ENCODE measurements around the gene CAPN5. TPM values are rescaled to one million over a fixed set of nuclear protein-coding genes. Genes with fewer than 3 reads are reported as not detected.

The CAPN5 gene
- total and polyA plus RNA-seq, 2 of the 13 experiments (the other 11 are each of a cell fraction or from before 2014, with no cell fraction given), result 0.27 to 1.2 TPM

DNA sequence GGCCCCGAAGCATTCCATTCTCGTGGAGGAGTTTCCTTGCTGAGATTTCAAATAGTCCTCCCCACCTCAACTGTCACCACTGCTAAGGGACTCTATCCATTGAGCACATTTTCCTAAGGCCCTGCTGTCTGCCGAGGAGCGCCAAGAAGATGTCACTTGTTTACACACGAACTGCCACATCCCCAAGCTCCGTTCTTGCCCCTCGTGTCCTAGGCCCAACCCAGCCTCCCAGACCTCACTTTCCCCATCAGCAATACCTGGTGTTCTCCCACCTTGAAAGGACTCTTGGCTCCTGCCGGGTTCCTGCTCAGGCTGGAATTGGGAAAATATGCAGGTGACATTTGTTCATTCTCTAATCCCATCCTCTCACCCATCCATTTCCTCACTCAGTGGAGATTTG lies 57.3 kb downstream of the CAPN5 start:
- Histone ChIP-seq H3K9me3 (ENCODE audit: low read length) (no peaks in the 10 kb centered on the region), H3K4me1 (ENCODE audit: insufficient read depth, low read length) (peaks cover 25% of the 10 kb centered on the region), H3K4me2 (ENCODE audit: low read depth, low read length) (no peak overlapping the region), H3K9ac (ENCODE audit: insufficient read depth, low read depth, low read length) (no peak overlapping the region), H4K20me1 (ENCODE audit: insufficient read depth, low read length) (no peaks in the 10 kb centered on the region), H3K79me2 (ENCODE audit: insufficient read depth, low read length) (no peaks in the 10 kb centered on the region), H3K36me3 (replicated peaks in 1 of 2; ENCODE audit: control insufficient read depth in 1 of 2, insufficient read depth in 2 of 2, low read length in 2 of 2) (no peaks in the 10 kb centered on the region), H3K4me3 (replicated peaks in 1 of 3; ENCODE audit: insufficient read depth in 1 of 3, low read depth in 2 of 3, low read length in 3 of 3) (no peak overlapping the region), H3K27me3 (ENCODE audit: control insufficient read depth in 1 of 2, insufficient read depth in 2 of 2, low read length in 2 of 2) (peaks cover 1 to 13% of the 10 kb centered on the region in 2 experiments; a peak in 2 of 5 replicates), H3K27ac (ENCODE audit: extremely low read length, insufficient read depth, low read length) (no peak overlapping the region), H2AFZ (ENCODE audit: low read length) (no peak overlapping the region)
- no peak for DNase-seq (ENCODE audit: low spot score)
- ChIA-PET CTCF (ENCODE audit: low intra/inter-chr PET ratio, low total read pairs) (no interaction called here), POLR2A (no interaction called here)
- 62% methylated on average over 8 of the region's 8 CpGs for WGBS (ENCODE audit: low lambda C conversion rate)
- BruUV-seq (replicated peaks), result no TSS peak
- intact Hi-C loops (cut with micrococcal nuclease; ENCODE audit: unreplicated experiment) (no loop called here), in situ Hi-C loops (cut with HindIII; ENCODE audit: extremely low pct_ligation_motif_present, low pct_unique_long_range_greater_than_20kb) (no loop called here)
- FAIRE-seq, result no peak
- ATAC-seq, result no peak
- TF ChIP-seq, protein P1, sequence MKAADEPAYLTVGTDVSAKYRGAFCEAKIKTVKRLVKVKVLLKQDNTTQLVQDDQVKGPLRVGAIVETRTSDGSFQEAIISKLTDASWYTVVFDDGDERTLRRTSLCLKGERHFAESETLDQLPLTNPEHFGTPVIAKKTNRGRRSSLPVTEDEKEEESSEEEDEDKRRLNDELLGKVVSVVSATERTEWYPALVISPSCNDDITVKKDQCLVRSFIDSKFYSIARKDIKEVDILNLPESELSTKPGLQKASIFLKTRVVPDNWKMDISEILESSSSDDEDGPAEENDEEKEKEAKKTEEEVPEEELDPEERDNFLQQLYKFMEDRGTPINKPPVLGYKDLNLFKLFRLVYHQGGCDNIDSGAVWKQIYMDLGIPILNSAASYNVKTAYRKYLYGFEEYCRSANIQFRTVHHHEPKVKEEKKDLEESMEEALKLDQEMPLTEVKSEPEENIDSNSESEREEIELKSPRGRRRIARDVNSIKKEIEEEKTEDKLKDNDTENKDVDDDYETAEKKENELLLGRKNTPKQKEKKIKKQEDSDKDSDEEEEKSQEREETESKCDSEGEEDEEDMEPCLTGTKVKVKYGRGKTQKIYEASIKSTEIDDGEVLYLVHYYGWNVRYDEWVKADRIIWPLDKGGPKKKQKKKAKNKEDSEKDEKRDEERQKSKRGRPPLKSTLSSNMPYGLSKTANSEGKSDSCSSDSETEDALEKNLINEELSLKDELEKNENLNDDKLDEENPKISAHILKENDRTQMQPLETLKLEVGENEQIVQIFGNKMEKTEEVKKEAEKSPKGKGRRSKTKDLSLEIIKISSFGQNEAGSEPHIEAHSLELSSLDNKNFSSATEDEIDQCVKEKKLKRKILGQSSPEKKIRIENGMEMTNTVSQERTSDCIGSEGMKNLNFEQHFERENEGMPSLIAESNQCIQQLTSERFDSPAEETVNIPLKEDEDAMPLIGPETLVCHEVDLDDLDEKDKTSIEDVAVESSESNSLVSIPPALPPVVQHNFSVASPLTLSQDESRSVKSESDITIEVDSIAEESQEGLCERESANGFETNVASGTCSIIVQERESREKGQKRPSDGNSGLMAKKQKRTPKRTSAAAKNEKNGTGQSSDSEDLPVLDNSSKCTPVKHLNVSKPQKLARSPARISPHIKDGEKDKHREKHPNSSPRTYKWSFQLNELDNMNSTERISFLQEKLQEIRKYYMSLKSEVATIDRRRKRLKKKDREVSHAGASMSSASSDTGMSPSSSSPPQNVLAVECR (CRISPR knock-in tag; IDR thresholded peaks at IDR 0.05; ENCODE audit: borderline replicate concordance), result no peak
- no peak for TF ChIP-seq NBN (conservative IDR thresholded peaks at IDR 0.05)
- TF ChIP-seq ZNF556 (CRISPR knock-in tag; IDR thresholded peaks at IDR 0.05; ENCODE audit: borderline replicate concordance), result no peak
- no peak for TF ChIP-seq NFKBIZ (CRISPR knock-in tag; IDR thresholded peaks at IDR 0.05)
- TF ChIP-seq ZNF780A (CRISPR knock-in tag; IDR thresholded peaks at IDR 0.05), result no peak
- TF ChIP-seq, protein P2, sequence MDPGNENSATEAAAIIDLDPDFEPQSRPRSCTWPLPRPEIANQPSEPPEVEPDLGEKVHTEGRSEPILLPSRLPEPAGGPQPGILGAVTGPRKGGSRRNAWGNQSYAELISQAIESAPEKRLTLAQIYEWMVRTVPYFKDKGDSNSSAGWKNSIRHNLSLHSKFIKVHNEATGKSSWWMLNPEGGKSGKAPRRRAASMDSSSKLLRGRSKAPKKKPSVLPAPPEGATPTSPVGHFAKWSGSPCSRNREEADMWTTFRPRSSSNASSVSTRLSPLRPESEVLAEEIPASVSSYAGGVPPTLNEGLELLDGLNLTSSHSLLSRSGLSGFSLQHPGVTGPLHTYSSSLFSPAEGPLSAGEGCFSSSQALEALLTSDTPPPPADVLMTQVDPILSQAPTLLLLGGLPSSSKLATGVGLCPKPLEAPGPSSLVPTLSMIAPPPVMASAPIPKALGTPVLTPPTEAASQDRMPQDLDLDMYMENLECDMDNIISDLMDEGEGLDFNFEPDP (CRISPR knock-in tag; conservative IDR thresholded peaks at IDR 0.05), result no peak
- TF ChIP-seq HES4 (CRISPR knock-in tag; IDR thresholded peaks at IDR 0.05; ENCODE audit: borderline replicate concordance), result no peak
- TF ChIP-seq CENPX (CRISPR knock-in tag; IDR thresholded peaks at IDR 0.05), result no peak
- TF ChIP-seq ZNF776 (CRISPR knock-in tag; IDR thresholded peaks at IDR 0.05), result no peak
- TF ChIP-seq, protein P3, sequence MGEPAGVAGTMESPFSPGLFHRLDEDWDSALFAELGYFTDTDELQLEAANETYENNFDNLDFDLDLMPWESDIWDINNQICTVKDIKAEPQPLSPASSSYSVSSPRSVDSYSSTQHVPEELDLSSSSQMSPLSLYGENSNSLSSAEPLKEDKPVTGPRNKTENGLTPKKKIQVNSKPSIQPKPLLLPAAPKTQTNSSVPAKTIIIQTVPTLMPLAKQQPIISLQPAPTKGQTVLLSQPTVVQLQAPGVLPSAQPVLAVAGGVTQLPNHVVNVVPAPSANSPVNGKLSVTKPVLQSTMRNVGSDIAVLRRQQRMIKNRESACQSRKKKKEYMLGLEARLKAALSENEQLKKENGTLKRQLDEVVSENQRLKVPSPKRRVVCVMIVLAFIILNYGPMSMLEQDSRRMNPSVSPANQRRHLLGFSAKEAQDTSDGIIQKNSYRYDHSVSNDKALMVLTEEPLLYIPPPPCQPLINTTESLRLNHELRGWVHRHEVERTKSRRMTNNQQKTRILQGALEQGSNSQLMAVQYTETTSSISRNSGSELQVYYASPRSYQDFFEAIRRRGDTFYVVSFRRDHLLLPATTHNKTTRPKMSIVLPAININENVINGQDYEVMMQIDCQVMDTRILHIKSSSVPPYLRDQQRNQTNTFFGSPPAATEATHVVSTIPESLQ (CRISPR knock-in tag; conservative IDR thresholded peaks at IDR 0.05), result no peak
- TF ChIP-seq, protein P4, sequence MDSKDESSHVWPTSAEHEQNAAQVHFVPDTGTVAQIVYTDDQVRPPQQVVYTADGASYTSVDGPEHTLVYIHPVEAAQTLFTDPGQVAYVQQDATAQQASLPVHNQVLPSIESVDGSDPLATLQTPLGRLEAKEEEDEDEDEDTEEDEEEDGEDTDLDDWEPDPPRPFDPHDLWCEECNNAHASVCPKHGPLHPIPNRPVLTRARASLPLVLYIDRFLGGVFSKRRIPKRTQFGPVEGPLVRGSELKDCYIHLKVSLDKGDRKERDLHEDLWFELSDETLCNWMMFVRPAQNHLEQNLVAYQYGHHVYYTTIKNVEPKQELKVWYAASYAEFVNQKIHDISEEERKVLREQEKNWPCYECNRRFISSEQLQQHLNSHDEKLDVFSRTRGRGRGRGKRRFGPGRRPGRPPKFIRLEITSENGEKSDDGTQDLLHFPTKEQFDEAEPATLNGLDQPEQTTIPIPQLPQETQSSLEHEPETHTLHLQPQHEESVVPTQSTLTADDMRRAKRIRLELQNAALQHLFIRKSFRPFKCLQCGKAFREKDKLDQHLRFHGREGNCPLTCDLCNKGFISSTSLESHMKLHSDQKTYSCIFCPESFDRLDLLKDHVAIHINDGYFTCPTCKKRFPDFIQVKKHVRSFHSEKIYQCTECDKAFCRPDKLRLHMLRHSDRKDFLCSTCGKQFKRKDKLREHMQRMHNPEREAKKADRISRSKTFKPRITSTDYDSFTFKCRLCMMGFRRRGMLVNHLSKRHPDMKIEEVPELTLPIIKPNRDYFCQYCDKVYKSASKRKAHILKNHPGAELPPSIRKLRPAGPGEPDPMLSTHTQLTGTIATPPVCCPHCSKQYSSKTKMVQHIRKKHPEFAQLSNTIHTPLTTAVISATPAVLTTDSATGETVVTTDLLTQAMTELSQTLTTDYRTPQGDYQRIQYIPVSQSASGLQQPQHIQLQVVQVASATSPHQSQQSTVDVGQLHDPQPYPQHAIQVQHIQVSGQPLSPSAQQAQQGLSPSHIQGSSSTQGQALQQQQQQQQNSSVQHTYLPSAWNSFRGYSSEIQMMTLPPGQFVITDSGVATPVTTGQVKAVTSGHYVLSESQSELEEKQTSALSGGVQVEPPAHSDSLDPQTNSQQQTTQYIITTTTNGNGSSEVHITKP (CRISPR knock-in tag; IDR thresholded peaks at IDR 0.05; ENCODE audit: low read depth), result no peak
- TF ChIP-seq, protein P5, sequence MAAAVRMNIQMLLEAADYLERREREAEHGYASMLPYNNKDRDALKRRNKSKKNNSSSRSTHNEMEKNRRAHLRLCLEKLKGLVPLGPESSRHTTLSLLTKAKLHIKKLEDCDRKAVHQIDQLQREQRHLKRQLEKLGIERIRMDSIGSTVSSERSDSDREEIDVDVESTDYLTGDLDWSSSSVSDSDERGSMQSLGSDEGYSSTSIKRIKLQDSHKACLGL (CRISPR knock-in tag; IDR thresholded peaks at IDR 0.05), result no peak
- no peak for TF ChIP-seq MIER3 (CRISPR knock-in tag; IDR thresholded peaks at IDR 0.05; ENCODE audit: borderline replicate concordance)

Data from HepG2 (cell line).